Measurements from ENCODE around the gene ZNF787.

DNA sequence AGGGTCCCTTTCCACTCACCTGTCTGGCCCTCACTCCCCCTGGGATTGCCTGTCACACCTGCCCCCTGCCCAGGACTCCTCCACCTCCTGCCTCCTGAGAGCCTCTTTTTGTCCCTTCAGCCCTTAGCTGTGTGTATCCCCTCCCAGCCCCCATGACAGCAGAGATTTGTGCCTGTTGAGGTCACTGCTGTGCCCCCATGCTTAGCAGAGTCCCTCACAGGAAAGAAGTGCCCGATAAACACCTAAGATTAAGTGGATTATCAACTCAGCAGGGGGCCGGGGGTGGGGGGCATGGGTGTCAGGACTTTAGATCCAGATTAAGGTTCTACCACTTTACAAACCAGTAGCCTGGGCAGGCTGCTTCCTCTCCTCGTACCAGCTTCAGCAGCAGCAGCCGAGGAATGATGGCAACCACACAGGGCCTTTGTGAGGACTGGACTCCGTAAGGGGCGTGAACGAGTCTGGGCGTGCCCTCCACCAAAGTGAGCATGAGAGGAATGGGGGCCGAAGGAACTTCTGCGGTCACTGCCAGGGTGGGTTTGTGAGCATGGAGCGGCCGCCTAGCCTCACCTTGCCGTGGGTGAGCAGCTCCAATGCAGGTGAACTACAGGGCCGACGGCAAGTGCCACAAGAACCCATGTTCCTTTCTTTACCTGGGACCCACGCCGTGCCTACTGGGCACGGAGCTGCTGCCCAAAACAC is 36.1 kb downstream of the ZNF787 start:
- TF ChIP-seq CEBPB (IDR thresholded peaks at IDR 0.05; ENCODE audit: low read depth, low read length) (no peak), POLR2A (IDR thresholded peaks at IDR 0.05; ENCODE audit: control extremely low read depth in 1 of 2, low read depth in 2 of 2, low read length in 2 of 2) (no peak), TAF1 (IDR thresholded peaks at IDR 0.05; ENCODE audit: low read depth, low read length) (no peak), YY1 (IDR thresholded peaks at IDR 0.05; ENCODE audit: low read depth, low read length) (no peak)

Data from H1 (cell line).